WTC11 (cell line): ENCODE measurements around the gene KCNQ4. TPM values are rescaled to one million over a fixed set of nuclear protein-coding genes. Genes with fewer than 3 reads are reported as not detected.
A peak's percentile ranks its signal among the peaks of the same experiment; 100 is the strongest.

Experiments
- ATAC-seq: fragments of 200-7000 bp; cut with Tn5 transposase; 2 replicates; pipeline ENCODE4 v1.10.0; 2021; ENCODE audit warnings: mild to moderate bottlenecking, moderate library complexity
- CTCF ChIA-PET: fragments of 300-600 bp; sonication (Branson Sonifier 250); formaldehyde crosslinking; loops from one replicate; lab custom pipeline; 2021; ENCODE audit warnings: antibody characterized with exemption; lab: Charles Lee
- POLR2A ChIA-PET: fragments of 350-600 bp; sonication (Branson Sonifier 250); formaldehyde crosslinking; loops from one replicate; lab custom pipeline; 2021; ENCODE audit warnings: antibody characterized with exemption; lab: Charles Lee
- DNase-seq: peaks from one replicate; pipeline ENCODE4 v3.0.0; 2021; ENCODE audit warnings: low spot score
- H3K27ac Mint-ChIP-seq: 2 replicates; pipeline ENCODE4 v1.8.0; 2021; ENCODE audit warnings: mixed read lengths
- H3K27me3 Mint-ChIP-seq: 2 replicates; pipeline ENCODE4 v1.8.0; 2021; ENCODE audit warnings: low read depth, mild to moderate bottlenecking, moderate library complexity, mixed read lengths
- H3K36me3 Mint-ChIP-seq: 2 replicates; pipeline ENCODE4 v1.8.0; 2021; ENCODE audit warnings: mixed read lengths
- H3K4me1 Mint-ChIP-seq: 2 replicates; pipeline ENCODE4 v1.8.0; 2022; ENCODE audit warnings: mixed read lengths
- H3K4me3 Mint-ChIP-seq: 2 replicates; pipeline ENCODE4 v1.8.0; 2021; ENCODE audit warnings: mild to moderate bottlenecking, moderate library complexity, mixed read lengths
- H3K9me3 Mint-ChIP-seq: 2 replicates; pipeline ENCODE4 v1.8.0; 2021; ENCODE audit warnings: mixed read lengths
- E2F4 ChIP-seq: sonication (generic); formaldehyde crosslinking; IDR thresholded peaks from 2 replicates; pipeline ENCODE4 v1.8.1; 2022; ENCODE audit warnings: low read depth, mild to moderate bottlenecking, moderate library complexity, missing genetic modification reagents, borderline replicate concordance
- E2F5 ChIP-seq: sonication (generic); formaldehyde crosslinking; IDR thresholded peaks from 2 replicates; pipeline ENCODE4 v1.8.1; 2022; ENCODE audit warnings: mild to moderate bottlenecking, moderate library complexity, missing genetic modification reagents
- ELF4 ChIP-seq: sonication (generic); formaldehyde crosslinking; IDR thresholded peaks from 2 replicates; pipeline ENCODE4 v1.8.1; 2022; ENCODE audit warnings: low read depth, mild to moderate bottlenecking, moderate library complexity, missing genetic modification reagents
- GRHL2 ChIP-seq: fragments of 250-450 bp; sonication (Bioruptor Pico); IDR thresholded peaks from 2 replicates; pipeline ENCODE4 v1.8.0; 2022; ENCODE audit warnings: mild to moderate bottlenecking, moderate library complexity; ENCODE audit not compliant: insufficient replicate concordance, severe bottlenecking
- GTF2I ChIP-seq: fragments of 250-450 bp; sonication (Bioruptor Pico); conservative IDR thresholded peaks from 2 replicates; pipeline ENCODE4 v1.4.0; 2021; ENCODE audit warnings: mild to moderate bottlenecking
- IRF1 ChIP-seq: sonication (generic); formaldehyde crosslinking; IDR thresholded peaks from 2 replicates; pipeline ENCODE4 v1.8.0; 2023; ENCODE audit warnings: missing genetic modification reagents
- IRF2 ChIP-seq: sonication (generic); formaldehyde crosslinking; IDR thresholded peaks from 2 replicates; pipeline ENCODE4 v1.8.0; 2022; ENCODE audit warnings: low read depth, missing genetic modification reagents, borderline replicate concordance
- JAZF1 ChIP-seq: fragments of 250-450 bp; sonication (Bioruptor Pico); IDR thresholded peaks from 2 replicates; pipeline ENCODE4 v1.9.0; 2021; ENCODE audit warnings: moderate library complexity, mild to moderate bottlenecking, inconsistent platforms
- KAT7 ChIP-seq: sonication (generic); formaldehyde crosslinking; IDR thresholded peaks from 2 replicates; pipeline ENCODE4 v1.8.1; 2023; ENCODE audit warnings: missing genetic modification reagents, mild to moderate bottlenecking, borderline replicate concordance
- MLX ChIP-seq: sonication (generic); formaldehyde crosslinking; IDR thresholded peaks from 2 replicates; pipeline ENCODE4 v1.8.1; 2023; ENCODE audit warnings: mild to moderate bottlenecking, missing genetic modification reagents, moderate library complexity
- PRDM15 ChIP-seq: sonication (generic); formaldehyde crosslinking; IDR thresholded peaks from 2 replicates; pipeline ENCODE4 v1.8.0; 2022; ENCODE audit warnings: missing genetic modification reagents
- RORB ChIP-seq: fragments of 250-450 bp; sonication (Bioruptor Pico); IDR thresholded peaks from 2 replicates; pipeline ENCODE4 v1.9.0; 2021; ENCODE audit warnings: mild to moderate bottlenecking
- SMAD3 ChIP-seq: sonication (generic); formaldehyde crosslinking; IDR thresholded peaks from 2 replicates; pipeline ENCODE4 v1.8.0; 2022; ENCODE audit warnings: missing genetic modification reagents, mild to moderate bottlenecking, borderline replicate concordance
- SP1 ChIP-seq: sonication (generic); formaldehyde crosslinking; conservative IDR thresholded peaks from 2 replicates; pipeline ENCODE4 v1.8.1; 2022; ENCODE audit warnings: missing genetic modification reagents
- TCF7 ChIP-seq: sonication (generic); formaldehyde crosslinking; IDR thresholded peaks from 2 replicates; pipeline ENCODE4 v1.8.0; 2022; ENCODE audit warnings: mild to moderate bottlenecking, low read depth, missing genetic modification reagents, moderate library complexity
- TP53 ChIP-seq: sonication (generic); formaldehyde crosslinking; IDR thresholded peaks from 2 replicates; pipeline ENCODE4 v1.8.1; 2023; ENCODE audit warnings: mild to moderate bottlenecking, missing genetic modification reagents
- USF1 ChIP-seq: sonication (generic); formaldehyde crosslinking; IDR thresholded peaks from 2 replicates; pipeline ENCODE4 v1.8.0; 2022; ENCODE audit warnings: mild to moderate bottlenecking, missing genetic modification reagents
- ZNF219 ChIP-seq: sonication (generic); formaldehyde crosslinking; IDR thresholded peaks from 2 replicates; pipeline ENCODE4 v1.8.0; 2023; ENCODE audit warnings: missing genetic modification reagents, mild to moderate bottlenecking, borderline replicate concordance
- ZNF263 ChIP-seq: sonication (generic); formaldehyde crosslinking; IDR thresholded peaks from 2 replicates; pipeline ENCODE4 v1.8.1; 2022; ENCODE audit warnings: low read depth, mild to moderate bottlenecking, moderate library complexity, missing genetic modification reagents
- ZNF317 ChIP-seq: sonication (generic); formaldehyde crosslinking; IDR thresholded peaks from 2 replicates; pipeline ENCODE4 v1.8.1; 2023; ENCODE audit warnings: low read depth, mild to moderate bottlenecking, moderate library complexity, missing genetic modification reagents, borderline replicate concordance
- ZNF396 ChIP-seq: fragments of 250-450 bp; sonication (Bioruptor Pico); IDR thresholded peaks from 2 replicates; pipeline ENCODE4 v1.8.0; 2021; ENCODE audit warnings: mild to moderate bottlenecking, moderate library complexity, borderline replicate concordance
- ZNF416 ChIP-seq: fragments of 250-450 bp; sonication (Bioruptor Pico); IDR thresholded peaks from 2 replicates; pipeline ENCODE4 v1.9.0; 2021; ENCODE audit warnings: mild to moderate bottlenecking, inconsistent platforms
- total RNA-seq: library from RNA; stranded (reverse); gene quantifications from 3 replicates; pipeline ENCODE4 v1.2.3, GENCODE V29; 2021

KCNQ4 gene
- total RNA-seq, 1 experiment from 2014 or later: 4.0 TPM

GRCh38 chr1:40743860-40744259 is 39.7 kb upstream of the KCNQ4 start:
- Mint-ChIP-seq H3K27me3 (no peaks in the 10 kb centered on the region), H3K36me3 (peaks cover 62% of the 10 kb centered on the region), H3K27ac (no peak overlapping the region), H3K9me3 (no peaks in the 10 kb centered on the region), H3K4me1 (peaks cover 3% of the 10 kb centered on the region; the same call in 1 of the 2 replicates), H3K4me3 (no peak overlapping the region)
- ChIA-PET POLR2A (no interaction called here), CTCF (interaction anchor here (0.6 to 2.3 kb wide), 2 partner anchors 30 to 304 kb away, joined by 3 to 6 read pairs; no protein-coding TSS in a partner anchor)
- DNase-seq (peak; percentile 15), ATAC-seq (no peak)
- no peak for TF ChIP-seq GRHL2 (CRISPR knock-in tag)
- TF ChIP-seq IRF2 (CRISPR knock-in tag): no peak
- no peak for TF ChIP-seq TP53 (CRISPR knock-in tag)
- TF ChIP-seq ZNF263 (CRISPR knock-in tag): no peak

GRCh38 chr1:40745176-40745575 is 38.4 kb upstream of the KCNQ4 start:
- Mint-ChIP-seq H3K9me3 (no peaks in the 10 kb centered on the region), H3K4me3 (no peak overlapping the region), H3K4me1 (peaks cover 3% of the 10 kb centered on the region; the same call in 1 of the 2 replicates), H3K27ac (no peak overlapping the region), H3K27me3 (no peaks in the 10 kb centered on the region), H3K36me3 (peaks cover 61% of the 10 kb centered on the region)
- TF ChIP-seq RORB (CRISPR knock-in tag) (no peak), E2F5 (CRISPR knock-in tag) (no peak), ZNF317 (CRISPR knock-in tag) (no peak), E2F4 (CRISPR knock-in tag) (no peak)
- ChIA-PET POLR2A (no interaction called here), CTCF (interaction anchor here (2.3 kb wide), 1 partner anchor 29 kb away, joined by 6 read pairs; no protein-coding TSS in a partner anchor)
- DNase-seq: no peak
- no peak for ATAC-seq

- CTCF ChIA-PET: interaction anchor here (0.9 kb wide), 1 partner anchor 28 kb away, joined by 3 read pairs; no protein-coding TSS in a partner anchor
- H3K27ac Mint-ChIP-seq: no peak overlapping the region
These were observed 37.1 kb upstream of the KCNQ4 start for GRCh38 chr1:40746344-40747090.

More at GRCh38 chr1:40746344-40747090, 37.1 kb upstream of the KCNQ4 start:
- Mint-ChIP-seq H3K27me3 (no peaks in the 10 kb centered on the region), H3K9me3 (no peaks in the 10 kb centered on the region), H3K4me3 (no peak overlapping the region), H3K36me3 (peaks cover 58% of the 10 kb centered on the region), H3K4me1 (peaks cover 3% of the 10 kb centered on the region; the same call in 1 of the 2 replicates)
- TF ChIP-seq SMAD3: no peak
- no peak for TF ChIP-seq USF1 (CRISPR knock-in tag)
- no peak for TF ChIP-seq IRF2 (CRISPR knock-in tag)
- no peak for TF ChIP-seq IRF1 (CRISPR knock-in tag)
- no peak for TF ChIP-seq ZNF396
- TF ChIP-seq GTF2I (CRISPR knock-in tag): no peak
- TF ChIP-seq PRDM15 (CRISPR knock-in tag): no peak
- TF ChIP-seq ZNF416 (CRISPR knock-in tag): no peak
- no peak for TF ChIP-seq SP1
- no peak for TF ChIP-seq ELF4
- TF ChIP-seq JAZF1 (CRISPR knock-in tag): no peak
- TF ChIP-seq ZNF317 (CRISPR knock-in tag): no peak
- TF ChIP-seq TCF7 (CRISPR knock-in tag): no peak
- TF ChIP-seq ZNF219 (CRISPR knock-in tag): no peak
- no peak for TF ChIP-seq MLX (CRISPR knock-in tag)
- no peak for TF ChIP-seq KAT7 (CRISPR knock-in tag)
- POLR2A ChIA-PET: no interaction called here
- ATAC-seq (no peak), DNase-seq (no peak)
